ENCODE measurements around the gene ATP11A. TPM values are rescaled to one million over a fixed set of nuclear protein-coding genes. Genes with fewer than 3 reads are reported as not detected.
"Not testable (repeated sequence)": the region's sequence is repeated elsewhere in the genome, so short reads cannot be mapped to it uniquely, and the experiment has no call there.

The ATP11A gene
- total RNA-seq, 2 donors from 2014 or later = 15.2 to 38.4 TPM

DNA sequence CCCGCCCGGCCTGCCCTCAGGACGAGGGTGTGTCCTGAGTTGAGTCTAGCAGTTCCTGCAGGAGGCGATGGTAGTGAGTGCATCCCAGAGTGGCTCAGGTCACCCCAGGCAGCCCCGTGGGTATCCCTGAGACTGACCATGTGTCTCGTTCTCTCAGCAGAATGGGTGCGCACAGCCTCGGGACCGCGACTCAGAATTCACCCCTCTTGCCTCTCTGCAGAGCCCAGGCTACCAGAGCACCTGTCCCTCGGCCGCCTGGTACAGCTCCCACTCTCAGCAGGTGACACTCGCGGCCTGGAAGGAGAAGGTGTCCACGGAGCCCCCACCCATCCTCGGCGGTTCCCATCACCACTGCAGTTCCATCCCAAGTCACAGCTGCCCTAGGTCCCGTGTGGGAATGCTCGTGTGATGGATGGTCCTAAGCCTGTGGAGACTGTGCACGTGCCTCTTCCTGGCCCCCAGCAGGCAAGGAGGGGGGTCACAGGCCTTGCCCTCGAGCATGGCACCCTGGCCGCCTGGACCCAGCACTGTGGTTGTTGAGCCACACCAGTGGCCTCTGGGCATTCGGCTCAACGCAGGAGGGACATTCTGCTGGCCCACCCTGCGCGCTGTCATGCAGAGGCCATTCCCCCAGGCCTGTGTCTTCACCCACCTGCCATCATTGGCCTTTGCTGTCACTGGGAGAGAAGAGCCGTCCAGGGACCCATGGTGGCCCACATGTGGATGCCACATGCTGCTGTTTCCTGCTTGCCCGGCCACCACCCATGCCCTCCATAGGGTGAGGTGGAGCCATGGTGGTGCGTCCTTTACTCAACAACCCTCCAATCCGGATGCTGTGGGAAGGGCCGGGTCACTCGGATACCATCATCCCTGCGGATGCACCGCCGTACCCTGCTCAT is 192.1 kb downstream of the ATP11A start:
- no peak overlapping the region for H3K27ac ChIP-seq
- no peak overlapping the region for H3K4me3 ChIP-seq
- TF ChIP-seq, protein P1, sequence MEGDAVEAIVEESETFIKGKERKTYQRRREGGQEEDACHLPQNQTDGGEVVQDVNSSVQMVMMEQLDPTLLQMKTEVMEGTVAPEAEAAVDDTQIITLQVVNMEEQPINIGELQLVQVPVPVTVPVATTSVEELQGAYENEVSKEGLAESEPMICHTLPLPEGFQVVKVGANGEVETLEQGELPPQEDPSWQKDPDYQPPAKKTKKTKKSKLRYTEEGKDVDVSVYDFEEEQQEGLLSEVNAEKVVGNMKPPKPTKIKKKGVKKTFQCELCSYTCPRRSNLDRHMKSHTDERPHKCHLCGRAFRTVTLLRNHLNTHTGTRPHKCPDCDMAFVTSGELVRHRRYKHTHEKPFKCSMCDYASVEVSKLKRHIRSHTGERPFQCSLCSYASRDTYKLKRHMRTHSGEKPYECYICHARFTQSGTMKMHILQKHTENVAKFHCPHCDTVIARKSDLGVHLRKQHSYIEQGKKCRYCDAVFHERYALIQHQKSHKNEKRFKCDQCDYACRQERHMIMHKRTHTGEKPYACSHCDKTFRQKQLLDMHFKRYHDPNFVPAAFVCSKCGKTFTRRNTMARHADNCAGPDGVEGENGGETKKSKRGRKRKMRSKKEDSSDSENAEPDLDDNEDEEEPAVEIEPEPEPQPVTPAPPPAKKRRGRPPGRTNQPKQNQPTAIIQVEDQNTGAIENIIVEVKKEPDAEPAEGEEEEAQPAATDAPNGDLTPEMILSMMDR (IDR thresholded peaks at IDR 0.05) = no peak
- DNase-seq (ENCODE audit: low spot score) (no peak), ATAC-seq (ENCODE audit: insufficient number of reproducible peaks, low FRiP score, low read depth) (no peak)
- no peaks in the 10 kb centered on the region for H3K9me3 ChIP-seq
- no peaks in the 10 kb centered on the region for H3K27me3 ChIP-seq (replicated peaks; ENCODE audit: insufficient read depth)
- H3K36me3 ChIP-seq = peaks cover 5% of the 10 kb centered on the region
- peaks cover 4 to 17% of the 10 kb centered on the region in 2 donors for H3K4me1 ChIP-seq (ENCODE audit: control insufficient read depth in 1 of 2, low read depth in 2 of 2)

DNA sequence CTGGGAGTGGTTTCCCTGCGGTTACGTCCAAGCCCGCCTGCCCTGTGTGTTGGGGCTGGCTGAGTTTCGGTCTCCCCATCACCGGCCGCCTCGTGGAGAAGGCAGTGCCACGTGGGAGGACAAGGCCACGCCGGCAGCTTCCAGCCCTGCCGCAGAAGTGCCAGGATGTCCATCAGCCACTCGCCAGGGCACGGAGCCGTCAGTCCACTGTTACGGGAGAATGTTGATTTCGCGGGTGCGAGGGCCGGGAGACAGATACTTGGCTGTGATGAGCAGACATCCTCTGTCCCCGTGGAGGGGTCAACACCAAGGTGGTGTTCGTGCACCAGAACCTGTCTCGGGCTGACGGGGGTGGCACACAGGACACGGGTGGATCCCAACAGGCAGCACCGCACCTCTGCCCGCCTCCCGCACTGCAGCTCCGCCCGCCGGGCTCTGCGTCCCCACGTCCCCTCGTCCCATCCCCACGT is 192.8 kb downstream of the ATP11A start:
- ATAC-seq (ENCODE audit: insufficient number of reproducible peaks, low FRiP score, low read depth) (no peak), DNase-seq (ENCODE audit: low spot score) (no peak)
- H3K9me3 ChIP-seq = no peaks in the 10 kb centered on the region
- peaks cover 5% of the 10 kb centered on the region for H3K36me3 ChIP-seq
- no peak overlapping the region for H3K27ac ChIP-seq
- TF ChIP-seq, protein P1 (IDR thresholded peaks at IDR 0.05) = no peak
- H3K4me1 ChIP-seq (ENCODE audit: control insufficient read depth in 1 of 2, low read depth in 2 of 2) = peaks cover 4 to 17% of the 10 kb centered on the region in 2 donors
- H3K4me3 ChIP-seq = no peak overlapping the region
- no peaks in the 10 kb centered on the region for H3K27me3 ChIP-seq (replicated peaks; ENCODE audit: insufficient read depth)

DNA sequence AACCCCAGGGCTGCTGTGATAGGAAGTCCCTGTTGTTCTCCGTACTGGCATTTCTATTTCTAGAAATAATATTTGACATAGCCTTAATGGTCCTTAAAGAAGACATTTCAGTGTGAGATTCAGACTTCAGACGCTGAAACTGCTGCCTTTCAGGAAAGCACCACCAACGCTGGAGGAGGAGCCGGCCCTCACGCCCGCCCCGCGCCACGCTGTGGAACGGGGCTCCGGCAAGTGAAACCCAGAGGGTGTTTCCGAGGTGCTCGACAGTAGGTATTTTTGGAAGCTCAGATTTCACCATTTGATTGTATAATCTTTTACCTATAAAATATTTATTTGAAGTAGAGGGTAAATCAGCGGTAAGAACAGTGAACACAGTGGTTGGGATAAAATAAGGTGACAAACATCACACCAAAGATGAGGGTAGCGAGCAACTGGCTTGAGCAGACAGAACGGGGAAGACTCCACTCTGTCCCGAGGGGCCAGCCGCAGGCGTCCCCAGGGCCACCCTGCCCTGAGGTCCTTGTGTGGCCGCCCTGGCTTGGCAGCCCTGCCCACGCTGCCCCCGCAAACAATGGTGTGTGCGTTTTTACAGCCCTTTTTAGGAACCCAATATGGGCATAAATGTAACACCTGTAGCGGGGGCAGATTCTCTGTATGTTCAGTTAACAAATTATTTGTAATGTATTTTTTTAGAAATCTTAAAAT is 193.6 kb downstream of the ATP11A start:
- ATAC-seq (ENCODE audit: insufficient number of reproducible peaks, low FRiP score, low read depth) (no peak), DNase-seq (ENCODE audit: low spot score) (no peak)
- Histone ChIP-seq H3K27ac (no peak overlapping the region), H3K27me3 (replicated peaks; ENCODE audit: insufficient read depth) (no peaks in the 10 kb centered on the region), H3K36me3 (peaks cover 5% of the 10 kb centered on the region), H3K4me3 (no peak overlapping the region), H3K4me1 (ENCODE audit: control insufficient read depth in 1 of 2, low read depth in 2 of 2) (peaks cover 4 to 17% of the 10 kb centered on the region in 2 donors), H3K9me3 (no peaks in the 10 kb centered on the region)
- TF ChIP-seq, protein P1 (IDR thresholded peaks at IDR 0.05) = no peak

DNA sequence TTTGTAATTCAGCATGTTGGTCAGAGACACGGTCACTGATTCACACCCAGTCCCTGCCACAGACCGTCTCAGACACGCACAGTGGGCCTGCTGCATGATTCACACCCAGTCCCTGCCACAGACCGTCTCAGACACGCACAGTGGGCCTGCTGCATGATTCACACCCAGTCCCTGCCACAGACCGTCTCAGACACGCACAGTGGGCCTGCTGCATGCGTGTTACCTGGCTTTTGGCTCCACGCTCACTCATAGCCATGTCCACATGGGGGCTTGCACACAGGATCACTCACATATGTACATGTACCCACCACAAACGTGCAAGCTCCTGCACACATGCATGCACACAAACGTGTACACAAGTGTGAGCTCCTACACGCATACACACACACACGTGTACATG is 194.9 kb downstream of the ATP11A start:
- H3K9me3 ChIP-seq; H3K27ac ChIP-seq; H3K27me3 ChIP-seq (replicated peaks; ENCODE audit: insufficient read depth); H3K36me3 ChIP-seq; H3K4me3 ChIP-seq; ATAC-seq (ENCODE audit: insufficient number of reproducible peaks, low FRiP score, low read depth); DNase-seq (ENCODE audit: low spot score); H3K4me1 ChIP-seq (ENCODE audit: control insufficient read depth in 1 of 2, low read depth in 2 of 2): not testable (repeated sequence)

DNA sequence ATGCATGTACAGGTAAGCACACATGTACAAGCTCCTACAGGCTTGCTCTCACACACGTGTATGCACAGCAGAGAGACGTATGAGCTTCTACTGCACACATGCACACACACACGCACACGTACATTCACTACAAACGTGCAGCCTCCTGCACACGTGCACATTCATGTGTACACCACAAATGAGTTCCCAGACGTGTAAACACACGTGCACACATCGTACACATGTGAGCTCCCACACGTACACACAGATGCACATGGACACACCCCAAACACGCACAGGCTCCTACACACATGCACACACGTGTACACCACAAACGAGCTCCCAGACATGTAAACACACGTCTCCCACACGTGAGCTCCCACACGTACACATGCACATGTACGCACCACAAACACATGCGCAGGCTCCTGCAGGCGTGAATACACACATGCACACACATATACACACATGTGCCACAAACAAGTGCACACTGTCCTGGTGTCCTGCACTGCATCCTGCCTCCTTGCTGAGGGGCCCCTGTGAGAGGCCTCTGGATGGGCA is 195.5 kb downstream of the ATP11A start:
- ATAC-seq (ENCODE audit: insufficient number of reproducible peaks, low FRiP score, low read depth) (no peak), DNase-seq (ENCODE audit: low spot score) (no peak)
- H3K27ac ChIP-seq = no peak overlapping the region
- peaks cover 5% of the 10 kb centered on the region for H3K36me3 ChIP-seq
- no peaks in the 10 kb centered on the region for H3K9me3 ChIP-seq
- no peak overlapping the region for H3K4me3 ChIP-seq
- H3K27me3 ChIP-seq (replicated peaks; ENCODE audit: insufficient read depth) = no peaks in the 10 kb centered on the region
- peaks cover 4 to 7% of the 10 kb centered on the region in 2 donors for H3K4me1 ChIP-seq (ENCODE audit: control insufficient read depth in 1 of 2, low read depth in 2 of 2)
- TF ChIP-seq, protein P1 (IDR thresholded peaks at IDR 0.05) = no peak

All from thoracic aorta (tissue), 2 donors.